Middle frontal gyrus (tissue), 1 donor: ENCODE data around the gene OR4X2.
"Not testable (repeated sequence)": the region's sequence is repeated elsewhere in the genome, so short reads cannot be mapped to it uniquely, and the experiment has no call there.

Source experiments
- DNase-seq: peaks from one replicate; pipeline ENCODE4 v3.0.0-alpha.2; 2015; ENCODE audit warnings: low spot score; ENCODE audit errors: extremely low spot score

The OR4X2 gene, protein sequence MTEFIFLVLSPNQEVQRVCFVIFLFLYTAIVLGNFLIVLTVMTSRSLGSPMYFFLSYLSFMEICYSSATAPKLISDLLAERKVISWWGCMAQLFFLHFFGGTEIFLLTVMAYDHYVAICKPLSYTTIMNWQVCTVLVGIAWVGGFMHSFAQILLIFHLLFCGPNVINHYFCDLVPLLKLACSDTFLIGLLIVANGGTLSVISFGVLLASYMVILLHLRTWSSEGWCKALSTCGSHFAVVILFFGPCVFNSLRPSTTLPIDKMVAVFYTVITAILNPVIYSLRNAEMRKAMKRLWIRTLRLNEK

DNA sequence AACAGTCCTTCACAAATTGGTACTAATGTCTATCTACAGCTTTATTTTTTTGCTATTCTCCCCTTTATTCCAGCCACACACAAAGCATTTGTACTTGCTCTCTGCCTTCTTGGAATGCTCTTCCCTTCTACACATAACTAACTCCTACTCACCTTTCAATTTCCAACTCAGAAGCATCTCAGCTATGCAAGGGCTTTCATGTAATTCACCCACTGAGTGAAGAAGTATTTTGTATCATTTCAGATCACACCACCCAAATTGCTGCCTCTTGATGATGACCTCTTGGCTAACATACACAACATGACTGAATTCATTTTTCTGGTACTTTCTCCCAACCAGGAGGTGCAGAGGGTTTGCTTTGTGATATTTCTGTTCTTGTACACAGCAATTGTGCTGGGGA is at the start of gene OR4X2:
TSS of gene OR4X2 (plus strand) at position 301 of the 400 bp plus-strand sequence. CDS start at position 301, 0 bp downstream.
- DNase-seq: no peak

DNA sequence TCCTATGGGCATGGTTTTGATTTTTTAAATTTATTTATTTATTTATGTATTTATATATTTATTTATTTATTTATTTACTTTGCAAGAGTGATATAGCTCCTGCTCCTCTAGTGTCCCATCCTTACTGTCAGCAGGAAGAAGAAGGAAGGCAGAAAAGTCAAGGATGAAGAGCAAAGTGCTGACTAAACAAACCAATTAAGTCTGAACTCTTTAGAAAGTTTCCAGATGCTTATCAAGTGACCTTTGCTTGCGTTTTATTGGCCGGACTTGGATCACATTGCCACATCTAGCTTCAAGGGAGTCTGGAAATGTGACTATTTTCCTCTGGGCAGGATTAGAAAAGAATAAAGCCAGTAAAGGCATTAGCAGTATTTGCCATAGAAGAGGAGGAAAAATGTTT is 37.0 kb upstream of the OR4X2 start:
- DNase-seq: no peak

DNA sequence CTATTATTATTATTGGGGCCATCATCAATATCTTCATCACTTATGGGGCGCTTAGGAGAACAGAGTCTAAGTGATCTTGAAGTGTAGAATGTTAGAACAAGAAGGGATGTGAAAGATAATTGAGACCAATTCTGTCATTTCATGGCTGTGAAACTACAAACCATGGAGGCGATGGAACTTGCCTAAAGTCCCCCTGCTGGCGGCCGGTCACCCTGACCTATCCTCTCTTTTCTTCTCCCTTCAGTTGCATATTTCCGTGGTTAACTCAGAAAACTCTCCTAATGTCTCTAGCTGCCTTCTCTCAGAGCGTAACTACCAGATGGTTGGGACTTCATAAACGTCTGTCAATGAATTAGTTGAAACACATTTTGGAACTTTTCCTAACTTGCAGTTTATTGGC is 34.9 kb upstream of the OR4X2 start:
- DNase-seq: no peak

DNA sequence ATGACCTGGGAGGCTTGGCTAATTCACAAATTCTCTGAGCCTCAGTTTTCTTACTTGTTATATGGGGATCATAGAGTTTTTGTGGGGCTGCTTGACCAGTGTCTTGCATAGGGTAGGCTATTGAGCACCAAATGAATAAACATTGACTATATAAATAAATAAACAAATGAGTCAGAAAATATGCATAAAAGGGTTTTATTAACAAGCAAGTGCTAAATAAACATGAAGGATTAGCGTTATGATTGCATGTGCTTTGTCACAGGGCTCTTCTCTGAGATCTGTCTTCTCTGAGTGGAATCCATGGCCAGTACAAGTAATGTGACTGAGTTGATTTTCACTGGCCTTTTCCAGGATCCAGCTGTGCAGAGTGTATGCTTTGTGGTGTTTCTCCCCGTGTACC is 28.4 kb upstream of the OR4X2 start, which contains the start of gene OR4B1:
TSS of gene OR4B1 (plus strand) at position 301 of the 400 bp plus-strand sequence. CDS start at position 301, 0 bp downstream.
- DNase-seq: no peak

DNA sequence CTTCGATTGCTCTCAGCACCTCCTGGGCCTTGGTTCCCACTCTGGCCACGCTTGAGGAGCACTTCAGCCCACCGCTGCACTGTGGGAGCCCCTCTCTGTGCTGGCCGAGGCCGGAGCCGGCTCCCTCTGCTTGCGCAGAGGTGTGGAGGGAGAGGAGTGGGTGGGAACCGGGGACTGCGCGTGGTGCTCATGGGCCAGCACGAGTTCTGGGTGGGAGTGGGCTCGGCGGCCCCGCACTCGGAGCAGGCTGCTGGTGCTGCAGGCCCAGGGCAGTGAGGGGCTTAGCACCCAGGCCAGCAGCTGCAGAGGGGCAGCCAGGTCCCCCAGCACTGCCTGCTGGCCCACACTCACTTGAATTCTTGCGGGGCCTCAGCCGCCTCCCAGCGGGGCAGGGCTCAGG is 16.1 kb upstream of the OR4X2 start:
- no peak for DNase-seq

DNA sequence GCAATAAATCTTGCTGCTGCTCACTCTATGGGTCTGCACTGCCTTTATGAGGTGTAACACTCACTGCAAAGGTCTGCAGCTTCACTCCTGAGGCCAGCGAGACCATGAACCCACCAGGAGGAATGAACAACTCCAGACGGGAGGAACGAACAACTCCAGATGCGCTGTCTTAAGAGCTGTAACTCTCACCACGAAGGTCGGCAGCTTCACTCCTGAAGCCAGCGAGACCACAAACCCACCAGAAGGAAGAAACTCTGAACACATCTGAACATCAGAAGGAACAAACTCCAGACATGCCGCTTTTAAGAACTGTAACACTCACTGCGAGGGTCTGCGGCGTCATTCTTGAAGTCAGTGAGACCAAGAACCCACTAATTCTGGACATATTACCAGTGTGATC is 14.8 kb upstream of the OR4X2 start:
- not testable (repeated sequence) for DNase-seq

DNA sequence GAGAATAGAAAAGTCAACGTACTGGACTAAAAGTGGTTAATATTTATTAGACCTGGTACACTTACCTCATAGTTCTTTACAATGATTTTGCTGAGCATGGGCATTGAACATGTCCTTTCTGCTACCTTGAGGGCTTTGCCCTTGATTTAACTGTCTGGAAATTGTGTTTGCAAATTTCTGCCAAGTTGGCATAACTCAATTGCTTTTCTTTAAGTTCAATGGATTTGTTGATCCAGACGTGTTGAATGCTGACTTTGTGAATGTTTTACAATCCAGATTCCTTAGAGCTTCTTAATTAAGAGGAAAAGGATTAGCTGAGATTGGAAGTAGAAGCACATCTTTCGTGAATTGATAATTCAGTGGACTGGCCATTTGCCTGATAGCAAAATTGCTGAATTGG is 7.2 kb upstream of the OR4X2 start:
- DNase-seq: no peak

DNA sequence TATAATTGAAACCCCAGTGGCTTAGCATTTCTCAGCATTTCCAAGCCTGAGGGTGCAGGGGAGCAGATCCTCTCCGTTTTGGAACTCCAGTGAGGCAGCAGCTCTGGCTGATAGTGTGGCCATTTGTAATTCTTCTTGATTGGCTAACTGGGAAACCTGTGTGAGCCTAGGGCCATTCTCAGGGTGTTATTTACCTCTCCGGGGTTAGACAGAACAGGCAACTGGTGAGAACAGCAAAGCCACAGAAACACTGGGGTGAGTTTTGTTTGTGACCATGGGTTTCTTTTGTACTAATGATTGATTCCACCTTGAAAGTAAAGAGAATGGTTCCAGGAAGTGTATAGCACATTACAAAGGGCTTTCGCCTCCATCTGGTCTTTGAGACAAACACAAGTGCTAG is 2.4 kb upstream of the OR4X2 start:
- DNase-seq: no peak

DNA sequence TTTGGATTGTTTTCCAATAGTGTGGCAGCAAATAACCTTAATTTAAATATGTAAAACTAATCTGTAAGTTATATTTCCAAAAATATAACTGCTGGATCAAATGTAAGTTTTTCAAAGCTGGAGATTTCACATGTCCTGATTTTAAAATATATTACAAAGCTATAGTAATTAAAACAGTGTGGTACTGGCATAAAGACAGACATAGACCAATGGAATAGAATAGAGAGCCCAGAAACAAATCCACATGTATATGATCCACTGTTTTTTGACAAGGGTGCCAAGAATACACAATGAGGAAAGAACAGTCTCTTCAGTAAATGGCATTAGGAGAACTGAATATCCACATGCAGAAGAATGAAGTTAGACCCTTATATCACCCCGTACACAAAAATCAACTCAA is 4.0 kb downstream of the OR4X2 start:
- no peak for DNase-seq

DNA sequence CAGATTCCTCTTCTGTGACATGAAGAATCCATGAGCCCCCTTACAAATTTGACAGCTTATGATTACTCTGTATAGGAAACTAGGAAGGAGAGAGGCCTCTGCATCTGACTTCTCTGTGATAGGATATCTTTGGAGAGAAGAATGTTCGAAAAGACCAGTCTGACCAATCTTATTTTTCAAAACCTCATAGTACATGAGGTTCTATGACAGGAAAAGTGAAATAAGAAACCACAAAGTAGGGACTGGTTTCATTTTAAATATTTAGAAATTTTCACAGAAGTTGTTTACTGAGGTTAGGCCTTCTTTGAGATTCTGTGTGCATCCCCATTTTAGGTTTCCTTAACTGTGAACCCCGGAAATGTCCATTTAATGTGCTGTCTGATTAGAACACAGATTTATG is 16.7 kb downstream of the OR4X2 start:
- DNase-seq: no peak

DNA sequence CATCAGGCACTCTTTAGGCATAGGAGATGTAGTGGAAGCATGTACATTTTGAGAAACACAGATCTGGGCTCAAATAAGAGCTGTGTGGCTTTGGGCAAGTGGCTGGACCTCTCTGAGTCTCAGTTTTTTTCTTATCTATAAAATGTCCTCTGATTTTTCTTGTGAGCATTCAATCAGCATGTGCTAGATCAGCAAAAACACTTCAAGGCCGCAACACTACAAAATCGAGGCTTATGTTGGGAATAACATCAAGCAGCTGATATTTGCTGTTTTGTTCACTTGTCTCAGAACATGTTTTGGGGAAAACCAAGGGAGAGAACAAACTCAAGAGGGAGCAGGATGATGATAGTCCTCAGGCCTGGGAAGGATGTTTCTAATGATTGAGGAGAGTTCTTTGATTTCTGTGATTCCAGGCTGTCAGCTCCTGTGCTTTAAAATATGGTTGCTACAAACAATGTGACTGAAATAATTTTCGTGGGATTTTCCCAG is 18.6 kb downstream of the OR4X2 start, which contains the start of gene OR4X1:
TSS of gene OR4X1 (plus strand) at position 439 of the 489 bp plus-strand sequence. CDS start at position 439, 0 bp downstream.
- DNase-seq: no peak

DNA sequence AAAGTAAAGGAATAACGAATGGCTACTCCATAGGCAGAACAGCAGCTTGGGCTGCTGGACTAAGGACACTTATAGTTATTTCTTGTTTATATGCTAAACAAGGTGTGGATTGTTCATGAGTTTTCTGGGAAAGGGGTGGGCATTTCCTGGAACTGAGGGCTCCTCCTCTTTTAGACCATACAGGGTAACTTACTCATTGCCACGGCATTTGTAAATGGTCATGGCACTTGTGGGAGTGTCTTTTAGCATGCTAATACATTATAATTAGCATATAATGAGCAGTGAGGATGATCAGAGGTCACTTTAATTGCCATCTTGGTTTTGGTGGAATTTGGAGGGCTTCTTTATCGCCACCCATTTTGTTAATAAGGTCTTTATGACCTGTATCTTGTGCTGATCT is 25.7 kb downstream of the OR4X2 start:
- DNase-seq: no peak

DNA sequence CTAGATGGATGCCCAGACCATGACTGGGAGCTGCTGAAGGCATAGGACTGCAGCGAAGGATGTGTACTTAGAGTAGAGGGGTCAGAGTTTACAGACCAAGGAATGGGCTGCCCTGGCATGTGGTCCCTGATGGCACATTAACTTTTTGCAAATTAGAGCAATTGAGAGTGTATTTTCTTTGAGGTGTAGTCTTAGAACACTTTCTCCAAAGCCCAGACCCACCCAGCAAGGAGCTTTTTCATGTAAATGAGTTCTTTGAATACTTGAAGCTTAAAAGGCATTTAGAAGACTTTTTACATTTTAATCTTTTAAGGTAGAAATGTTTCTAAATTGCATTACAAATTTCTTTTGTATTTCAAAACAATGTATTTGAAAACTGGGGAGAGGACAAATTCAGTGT is 27.7 kb downstream of the OR4X2 start:
- no peak for DNase-seq
